HG02884 (cell line): ENCODE results near the gene FANCC.

ENCODE experiments used
- ATAC-seq: cut with Tn5 transposase; IDR thresholded peaks from one replicate; pipeline ENCODE4 v1.9.1; 2021; ENCODE audit warnings: mild to moderate bottlenecking, moderate library complexity; ENCODE audit not compliant: unreplicated experiment

Gene FANCC

GRCh38 chr9:95127249-95128176, 190.0 kb downstream of the FANCC start:
- ATAC-seq, result no peak

- ATAC-seq, result no peak
Observed at GRCh38 chr9:95126739-95127138, 190.8 kb downstream of the FANCC start.

- ATAC-seq, result no peak
Observed at GRCh38 chr9:95125652-95126051, 191.9 kb downstream of the FANCC start.

GRCh38 chr9:95124582-95125367, 192.7 kb downstream of the FANCC start:
- ATAC-seq, result no peak

- no peak for ATAC-seq
Observed at GRCh38 chr9:95120781-95121370, 196.6 kb downstream of the FANCC start.

DNA sequence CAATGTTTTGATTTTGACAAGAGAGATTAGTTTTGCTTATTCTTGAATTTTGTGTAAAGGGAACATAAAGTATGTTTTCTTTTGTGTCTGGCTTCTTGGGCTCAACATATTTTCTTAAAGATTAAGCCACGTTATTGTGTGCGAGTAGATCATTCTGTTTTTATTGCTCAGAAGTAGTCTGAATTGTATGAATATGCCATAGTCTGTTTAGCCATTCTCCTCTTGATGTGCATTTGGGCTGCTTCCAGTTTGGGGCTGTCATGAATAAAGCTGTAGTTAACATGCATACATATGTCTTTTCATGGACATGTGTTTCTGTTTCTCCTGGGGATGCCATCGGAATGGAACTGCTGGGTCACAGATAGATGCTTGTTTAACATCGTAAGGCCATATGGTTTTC, 198.9 kb downstream of the FANCC start:
- ATAC-seq, result no peak

- ATAC-seq, result no peak
Observed at GRCh38 chr9:95116808-95117204, 200.7 kb downstream of the FANCC start.

DNA sequence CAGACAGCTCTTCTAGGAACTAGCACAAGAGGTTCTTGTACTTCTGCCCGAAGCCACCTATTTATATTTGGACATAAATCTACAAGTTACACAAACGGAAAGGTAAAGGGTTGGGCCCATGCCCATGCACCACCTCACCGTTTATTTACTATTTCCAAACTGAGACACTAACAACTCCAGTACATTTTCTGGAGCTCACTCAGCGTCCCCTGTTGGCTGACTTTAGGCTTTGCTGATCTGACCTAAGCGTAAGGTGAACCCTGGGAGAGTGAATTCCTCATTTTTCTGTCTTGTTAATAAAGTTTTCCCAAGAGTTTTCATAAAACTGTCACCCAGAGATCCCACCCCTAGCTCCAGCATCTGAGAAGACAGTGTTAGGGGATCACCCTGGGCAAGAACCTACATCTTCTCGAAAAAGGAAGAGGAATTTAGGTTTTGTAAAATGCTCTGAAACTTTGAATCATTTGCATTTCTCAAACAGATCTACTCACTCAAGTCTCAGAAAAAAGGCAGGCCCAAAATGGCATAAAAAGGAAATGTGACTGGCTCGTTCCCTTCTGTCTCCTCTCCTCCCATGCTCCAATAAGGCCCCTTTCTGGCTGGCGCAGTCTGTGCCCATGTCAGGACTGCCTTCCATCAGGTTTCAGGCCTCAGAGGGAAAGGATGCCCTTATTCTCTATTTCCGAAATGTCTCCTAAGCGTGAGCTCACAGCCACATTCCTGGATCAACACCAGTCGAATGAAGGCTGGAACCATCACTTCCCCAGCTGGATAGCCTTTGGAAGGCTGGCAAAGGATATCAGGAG, 201.3 kb downstream of the FANCC start:
- no peak for ATAC-seq

- ATAC-seq, result no peak
Observed at GRCh38 chr9:95115104-95115503, 202.4 kb downstream of the FANCC start.

DNA sequence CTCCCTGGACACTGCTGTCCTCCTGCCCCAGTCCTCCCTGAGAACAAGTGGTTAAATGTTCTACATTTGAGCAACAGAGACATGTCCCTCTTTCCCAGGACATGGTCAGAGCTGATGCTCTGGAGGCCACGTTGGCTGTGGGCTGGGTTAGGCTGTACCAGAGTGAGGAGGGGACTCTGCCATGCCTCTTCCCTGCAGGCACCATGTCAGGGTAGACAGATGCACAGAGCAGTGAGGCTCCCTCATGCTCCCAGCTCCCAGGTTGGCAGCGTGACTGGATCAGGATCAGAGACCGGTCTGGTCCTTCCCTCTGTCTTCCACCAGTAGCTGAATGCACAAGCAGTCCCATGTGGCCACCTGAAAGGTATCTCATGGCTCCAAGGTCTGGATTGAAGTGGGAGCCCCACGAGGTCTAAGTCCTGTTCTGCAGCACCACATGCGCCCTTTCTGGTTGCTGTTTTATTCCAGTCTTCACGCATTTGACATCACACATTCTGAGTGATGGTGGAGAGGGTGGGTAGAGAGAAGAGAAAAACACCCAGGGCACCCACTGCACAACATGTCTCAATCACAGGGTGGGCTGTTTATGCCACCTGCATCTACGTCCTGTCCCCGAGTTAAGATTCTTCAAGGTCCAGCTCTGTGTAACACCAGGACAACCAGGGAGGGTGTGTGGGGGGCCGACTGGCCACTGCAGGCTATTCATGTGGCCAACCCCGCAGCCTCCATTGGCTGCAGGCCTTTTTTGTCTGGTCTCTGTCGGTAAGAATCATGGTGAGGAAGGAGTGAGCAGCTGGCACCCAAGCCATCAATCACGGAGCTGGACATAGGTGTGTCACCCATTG, 204.9 kb downstream of the FANCC start:
- no peak for ATAC-seq

GRCh38 chr9:95111716-95112115, 205.8 kb downstream of the FANCC start:
- ATAC-seq, result no peak

GRCh38 chr9:95110921-95111525, 206.5 kb downstream of the FANCC start:
- ATAC-seq, result no peak

GRCh38 chr9:95109456-95109855, 208.1 kb downstream of the FANCC start:
- ATAC-seq, result no peak

- ATAC-seq, result no peak
Observed at GRCh38 chr9:95108777-95109176, 208.7 kb downstream of the FANCC start.

- no peak for ATAC-seq
Observed at GRCh38 chr9:95107976-95108375, 209.5 kb downstream of the FANCC start.

GRCh38 chr9:95107001-95107749, 210.3 kb downstream of the FANCC start:
- ATAC-seq, result no peak

GRCh38 chr9:95105519-95106287, 211.8 kb downstream of the FANCC start:
- ATAC-seq, result no peak

DNA sequence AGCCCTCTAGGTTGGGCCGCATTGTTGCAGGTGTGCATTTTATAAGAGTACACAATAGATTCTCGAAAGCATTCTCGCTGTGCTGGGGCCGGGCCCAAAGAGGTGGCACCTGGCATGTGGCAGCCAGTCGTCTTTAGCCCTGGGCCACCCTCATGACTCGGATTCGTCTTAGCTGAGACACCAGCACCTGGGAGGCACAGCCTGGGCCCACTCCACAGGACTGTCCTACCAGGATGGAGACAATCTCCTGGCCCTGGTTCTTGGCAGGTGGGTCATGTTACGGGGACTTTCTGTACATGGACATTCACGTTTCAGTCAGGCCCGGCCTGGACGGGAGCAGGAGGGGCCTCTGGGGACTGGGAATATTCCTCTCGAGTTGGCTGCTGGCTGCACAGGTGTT, 212.5 kb downstream of the FANCC start:
- no peak for ATAC-seq
